ENCODE results near the gene DOCK2. TPM values are rescaled to one million over a fixed set of nuclear protein-coding genes. Genes with fewer than 3 reads are reported as not detected.

The DOCK2 gene
- total RNA-seq, 2 experiments from 2014 or later: 318 to 320 TPM

GRCh38 chr5:170112876-170113521, 475.9 kb downstream of the DOCK2 start:
- DNase-seq: no peak
- H3K27ac Mint-ChIP-seq: no peak overlapping the region
- H3K27me3 Mint-ChIP-seq (ENCODE audit: low read depth): no peaks in the 10 kb centered on the region
- H3K9me3 Mint-ChIP-seq (ENCODE audit: insufficient read depth): no peaks in the 10 kb centered on the region
- H3K4me1 Mint-ChIP-seq (ENCODE audit: low read depth): no peaks in the 10 kb centered on the region
- H3K4me3 Mint-ChIP-seq: no peak overlapping the region
- no peaks in the 10 kb centered on the region for H3K36me3 Mint-ChIP-seq (ENCODE audit: low read depth)
- ChIA-PET CTCF (no interaction called here), POLR2A (no interaction called here)
- ATAC-seq: no peak

DNA sequence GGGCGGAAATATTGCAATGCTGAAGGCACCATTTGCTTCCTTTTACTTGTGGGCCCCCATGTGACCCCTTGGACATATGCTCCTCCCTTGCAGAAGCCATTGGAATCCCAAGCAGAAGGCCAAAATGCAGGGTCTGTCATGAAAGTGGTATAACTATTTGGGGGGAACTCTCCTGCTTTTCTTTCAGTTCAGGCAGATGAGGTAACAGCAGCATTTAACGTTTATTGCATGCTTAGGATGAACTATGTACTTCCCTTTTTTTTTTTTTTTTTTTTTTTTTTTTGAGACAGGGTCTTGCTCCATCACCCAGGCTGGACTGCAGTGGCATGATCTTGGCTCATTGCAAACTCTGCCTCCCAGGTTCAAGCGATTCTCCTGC, 476.4 kb downstream of the DOCK2 start:
- H3K27me3 Mint-ChIP-seq (ENCODE audit: low read depth): no peaks in the 10 kb centered on the region
- CTCF ChIA-PET: no interaction called here
- no peak overlapping the region for H3K27ac Mint-ChIP-seq
- no peaks in the 10 kb centered on the region for H3K4me1 Mint-ChIP-seq (ENCODE audit: low read depth)
- ATAC-seq: no peak
- no peak for DNase-seq
- POLR2A ChIA-PET: no interaction called here
- no peaks in the 10 kb centered on the region for H3K9me3 Mint-ChIP-seq (ENCODE audit: insufficient read depth)
- no peak overlapping the region for H3K4me3 Mint-ChIP-seq
- H3K36me3 Mint-ChIP-seq (ENCODE audit: low read depth): no peaks in the 10 kb centered on the region

DNA sequence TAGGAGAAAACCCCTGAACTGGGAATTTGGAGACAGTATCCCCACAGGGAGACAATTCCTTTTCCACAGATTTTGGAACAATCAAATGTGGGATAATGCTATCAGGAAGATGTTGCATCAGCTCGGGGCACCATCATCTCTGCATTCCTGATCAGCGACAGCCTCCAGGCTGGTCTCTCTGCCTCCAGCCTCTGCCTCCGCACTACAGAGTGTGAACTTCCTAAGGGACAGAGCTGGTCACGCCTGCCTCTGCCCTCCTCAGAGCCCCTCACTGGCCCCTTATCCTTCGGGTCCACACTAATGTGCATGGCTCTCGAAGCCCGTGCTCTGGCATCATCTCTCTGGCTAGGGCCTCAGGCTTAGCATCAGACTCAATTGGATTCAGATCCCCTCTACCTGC, 477.2 kb downstream of the DOCK2 start:
- no peaks in the 10 kb centered on the region for H3K4me1 Mint-ChIP-seq (ENCODE audit: low read depth)
- H3K27ac Mint-ChIP-seq: no peak overlapping the region
- DNase-seq (no peak), ATAC-seq (no peak)
- CTCF ChIA-PET: interaction anchor here (0.9 kb wide), 1 partner anchor 70 kb away, joined by 3 read pairs; no protein-coding TSS in a partner anchor
- peaks cover 2% of the 10 kb centered on the region for H3K27me3 Mint-ChIP-seq (ENCODE audit: low read depth)
- POLR2A ChIA-PET: no interaction called here
- no peaks in the 10 kb centered on the region for H3K9me3 Mint-ChIP-seq (ENCODE audit: insufficient read depth)
- no peaks in the 10 kb centered on the region for H3K36me3 Mint-ChIP-seq (ENCODE audit: low read depth)
- H3K4me3 Mint-ChIP-seq: no peak overlapping the region

GRCh38 chr5:170115925-170116324, 478.9 kb downstream of the DOCK2 start:
- H3K27me3 Mint-ChIP-seq (ENCODE audit: low read depth): peaks cover 6% of the 10 kb centered on the region
- no peak overlapping the region for H3K4me3 Mint-ChIP-seq
- DNase-seq: no peak
- ChIA-PET CTCF (no interaction called here), POLR2A (no interaction called here)
- no peak overlapping the region for H3K27ac Mint-ChIP-seq
- no peaks in the 10 kb centered on the region for H3K9me3 Mint-ChIP-seq (ENCODE audit: insufficient read depth)
- H3K36me3 Mint-ChIP-seq (ENCODE audit: low read depth): no peaks in the 10 kb centered on the region
- no peaks in the 10 kb centered on the region for H3K4me1 Mint-ChIP-seq (ENCODE audit: low read depth)
- no peak for ATAC-seq

DNA sequence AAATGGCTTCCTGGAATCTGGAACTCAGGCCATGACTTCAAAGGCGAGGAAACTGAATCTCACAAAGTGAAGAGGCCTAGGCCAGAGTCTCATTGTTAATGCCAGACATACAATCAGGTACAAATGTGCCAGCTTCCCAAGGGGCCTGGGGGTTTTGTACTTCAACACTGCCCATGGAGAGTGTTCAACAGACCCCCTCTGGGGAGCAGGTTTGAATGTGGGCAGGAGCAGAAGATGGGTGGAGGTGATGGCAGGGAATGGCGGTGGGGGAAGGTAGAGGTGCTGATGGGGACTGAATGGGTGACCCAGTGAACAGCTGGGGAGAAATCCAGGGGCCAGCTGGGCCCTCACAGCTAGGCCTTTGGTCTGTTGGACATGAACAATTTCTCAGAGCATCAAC, 480.7 kb downstream of the DOCK2 start:
- DNase-seq: no peak

GRCh38 chr5:170120576-170120975, 483.5 kb downstream of the DOCK2 start:
- Mint-ChIP-seq H3K27me3 (ENCODE audit: low read depth) (peaks cover 12% of the 10 kb centered on the region), H3K36me3 (ENCODE audit: low read depth) (no peaks in the 10 kb centered on the region), H3K4me1 (ENCODE audit: low read depth) (no peaks in the 10 kb centered on the region), H3K4me3 (no peak overlapping the region), H3K9me3 (ENCODE audit: insufficient read depth) (no peaks in the 10 kb centered on the region), H3K27ac (no peak overlapping the region)
- ATAC-seq (no peak), DNase-seq (no peak)
- CTCF ChIA-PET: no interaction called here
- POLR2A ChIA-PET: no interaction called here

More for the DNA sequence above, 480.7 kb downstream of the DOCK2 start:
- Mint-ChIP-seq H3K9me3 (ENCODE audit: insufficient read depth) (no peaks in the 10 kb centered on the region), H3K36me3 (ENCODE audit: low read depth) (no peaks in the 10 kb centered on the region), H3K4me1 (ENCODE audit: low read depth) (no peaks in the 10 kb centered on the region), H3K27me3 (ENCODE audit: low read depth) (peaks cover 9% of the 10 kb centered on the region), H3K27ac (no peak overlapping the region), H3K4me3 (no peak overlapping the region)
- no peak for ATAC-seq
- ChIA-PET CTCF (interaction anchor here (0.5 to 1.3 kb wide), 2 partner anchors 17 to 397 kb away, joined by 3 read pairs; no protein-coding TSS in a partner anchor), POLR2A (no interaction called here)

DNA sequence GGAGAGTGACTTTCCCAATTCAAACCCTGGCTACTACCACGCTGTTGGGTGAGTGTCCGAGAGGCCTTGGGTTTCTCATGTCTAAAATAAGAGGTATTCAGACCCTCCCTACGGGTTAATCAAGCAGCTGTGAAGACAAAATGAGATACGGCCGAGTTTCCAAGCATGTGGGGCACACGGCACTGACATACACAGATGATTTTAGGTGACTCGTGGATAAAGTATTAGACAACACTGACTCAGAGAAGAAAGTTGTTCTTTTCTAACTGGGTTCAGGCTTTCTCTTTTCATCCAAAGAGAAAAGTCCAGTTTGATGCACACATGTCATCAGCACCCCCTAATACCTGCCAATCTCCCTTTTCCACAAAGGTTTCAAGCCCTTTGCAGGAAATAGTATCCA, 484.2 kb downstream of the DOCK2 start:
- ATAC-seq: no peak
- CTCF ChIA-PET: interaction anchor here (1.2 to 2.4 kb wide), 2 partner anchors 63 to 218 kb away, joined by 3 to 6 read pairs; no protein-coding TSS in a partner anchor
- no peak overlapping the region for H3K4me3 Mint-ChIP-seq

DNA sequence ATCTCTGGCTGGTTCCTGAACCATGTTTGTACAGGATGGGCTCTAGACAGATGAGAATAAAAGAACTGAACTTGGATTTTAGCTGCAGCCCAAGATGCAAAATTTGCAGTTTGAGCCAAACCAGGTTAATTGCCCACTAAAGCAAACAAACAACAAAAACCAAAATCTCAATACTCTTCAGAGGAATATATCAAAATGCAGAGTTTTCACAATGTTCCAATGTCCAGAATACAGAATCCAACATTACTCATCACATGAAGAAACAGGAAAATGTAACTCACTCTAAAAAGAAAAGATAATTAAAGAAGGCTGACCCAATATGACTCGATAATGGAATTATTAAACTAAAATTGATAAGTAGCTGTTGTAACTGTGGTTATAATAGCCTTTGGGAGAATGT, 489.0 kb downstream of the DOCK2 start:
- ChIA-PET CTCF (no interaction called here), POLR2A (no interaction called here)
- H3K36me3 Mint-ChIP-seq (ENCODE audit: low read depth): peaks cover 2% of the 10 kb centered on the region
- H3K27me3 Mint-ChIP-seq (ENCODE audit: low read depth): peaks cover 33% of the 10 kb centered on the region
- H3K27ac Mint-ChIP-seq: no peak overlapping the region
- peaks cover 5% of the 10 kb centered on the region for H3K9me3 Mint-ChIP-seq (ENCODE audit: insufficient read depth)
- no peaks in the 10 kb centered on the region for H3K4me1 Mint-ChIP-seq (ENCODE audit: low read depth)
- DNase-seq: no peak
- H3K4me3 Mint-ChIP-seq: no peak overlapping the region
- ATAC-seq: no peak

More for the DNA sequence above, 484.2 kb downstream of the DOCK2 start:
- POLR2A ChIA-PET: no interaction called here
- Mint-ChIP-seq H3K9me3 (ENCODE audit: insufficient read depth) (peaks cover 2% of the 10 kb centered on the region), H3K36me3 (ENCODE audit: low read depth) (no peaks in the 10 kb centered on the region), H3K27ac (no peak overlapping the region), H3K4me1 (ENCODE audit: low read depth) (no peaks in the 10 kb centered on the region), H3K27me3 (ENCODE audit: low read depth) (peaks cover 12% of the 10 kb centered on the region)
- no peak for DNase-seq

- Mint-ChIP-seq H3K4me1 (ENCODE audit: low read depth) (no peaks in the 10 kb centered on the region), H3K27me3 (ENCODE audit: low read depth) (peaks cover 31% of the 10 kb centered on the region), H3K36me3 (ENCODE audit: low read depth) (peaks cover 2% of the 10 kb centered on the region), H3K9me3 (ENCODE audit: insufficient read depth) (peaks cover 5% of the 10 kb centered on the region), H3K27ac (no peak overlapping the region), H3K4me3 (no peak overlapping the region)
- ATAC-seq (no peak), DNase-seq (no peak)
- POLR2A ChIA-PET: no interaction called here
- CTCF ChIA-PET: no interaction called here
Observed at GRCh38 chr5:170126626-170127025, 489.6 kb downstream of the DOCK2 start.

GRCh38 chr5:170131235-170131634, 494.2 kb downstream of the DOCK2 start:
- no peaks in the 10 kb centered on the region for H3K4me1 Mint-ChIP-seq (ENCODE audit: low read depth)
- ChIA-PET CTCF (no interaction called here), POLR2A (no interaction called here)
- no peak for ATAC-seq
- H3K27ac Mint-ChIP-seq: no peak overlapping the region
- no peak for DNase-seq
- H3K9me3 Mint-ChIP-seq (ENCODE audit: insufficient read depth): peaks cover 4% of the 10 kb centered on the region
- peaks cover 50% of the 10 kb centered on the region for H3K27me3 Mint-ChIP-seq (ENCODE audit: low read depth)
- H3K4me3 Mint-ChIP-seq: no peak overlapping the region
- H3K36me3 Mint-ChIP-seq (ENCODE audit: low read depth): peaks cover 2% of the 10 kb centered on the region

GRCh38 chr5:170132269-170132975, 495.3 kb downstream of the DOCK2 start:
- ChIA-PET CTCF (no interaction called here), POLR2A (no interaction called here)
- no peak overlapping the region for H3K27ac Mint-ChIP-seq
- H3K4me3 Mint-ChIP-seq: no peak overlapping the region
- H3K36me3 Mint-ChIP-seq (ENCODE audit: low read depth): no peaks in the 10 kb centered on the region
- no peaks in the 10 kb centered on the region for H3K9me3 Mint-ChIP-seq (ENCODE audit: insufficient read depth)
- DNase-seq: no peak
- H3K27me3 Mint-ChIP-seq (ENCODE audit: low read depth): peaks cover 41% of the 10 kb centered on the region
- ATAC-seq: no peak
- no peaks in the 10 kb centered on the region for H3K4me1 Mint-ChIP-seq (ENCODE audit: low read depth)
